HepG2 (cell line): ENCODE measurements around the gene INTS15. TPM values are rescaled to one million over a fixed set of nuclear protein-coding genes. Genes with fewer than 3 reads are reported as not detected.

Experiments used
- CHCHD3 ChIP-seq: sonication (generic); formaldehyde crosslinking; IDR thresholded peaks from 2 replicates; pipeline ENCODE4 v1.8.0; 2022; ENCODE audit warnings: mild to moderate bottlenecking, missing genetic modification reagents, moderate library complexity
- ETV5 ChIP-seq: IDR thresholded peaks from 2 replicates; pipeline ENCODE4 v1.6.1; 2018; ENCODE audit warnings: missing biosample characterization, missing genetic modification reagents, inconsistent platforms, borderline replicate concordance
- FOXO4 ChIP-seq: sonication (generic); formaldehyde crosslinking; conservative IDR thresholded peaks from 2 replicates; pipeline ENCODE4 v1.8.1; 2023; ENCODE audit warnings: missing genetic modification reagents
- KIAA2018 ChIP-seq: sonication (generic); formaldehyde crosslinking; IDR thresholded peaks from 2 replicates; pipeline ENCODE4 v1.5.0; 2020; ENCODE audit warnings: mild to moderate bottlenecking, missing genetic modification reagents, borderline replicate concordance
- KLF6 ChIP-seq: IDR thresholded peaks from 2 replicates; pipeline ENCODE4 v1.8.0; 2016; ENCODE audit warnings: missing biosample characterization, missing genetic modification reagents
- MED8 ChIP-seq: sonication (generic); formaldehyde crosslinking; IDR thresholded peaks from 2 replicates; pipeline ENCODE4 v1.8.1; 2023; ENCODE audit warnings: mild to moderate bottlenecking, missing genetic modification reagents; ENCODE audit not compliant: insufficient replicate concordance
- NRL ChIP-seq: sonication (generic); formaldehyde crosslinking; IDR thresholded peaks from 2 replicates; pipeline ENCODE4 v1.5.0; 2020; ENCODE audit warnings: missing genetic modification reagents, mild to moderate bottlenecking, moderate library complexity, borderline replicate concordance
- PRDM4 ChIP-seq: sonication (generic); formaldehyde crosslinking; IDR thresholded peaks from 2 replicates; pipeline ENCODE4 v1.9.0; 2021; ENCODE audit warnings: missing genetic modification reagents, borderline replicate concordance
- RAD51 ChIP-seq: fragments of 450-650 bp; IDR thresholded peaks from 2 replicates; pipeline ENCODE4 v1.6.1; 2016; ENCODE audit warnings: borderline replicate concordance
- RARA ChIP-seq: IDR thresholded peaks from 2 replicates; pipeline ENCODE4 v1.6.1; 2016; ENCODE audit warnings: missing genetic modification reagents, missing compliant biosample characterization
- SYNCRIP ChIP-seq: fragments of 200-400 bp; formaldehyde crosslinking; IDR thresholded peaks from 2 replicates; pipeline ENCODE4 v1.6.1; 2018; ENCODE audit warnings: mild to moderate bottlenecking, low read depth, low read length; ENCODE audit not compliant: insufficient read depth
- TAF15 ChIP-seq: fragments of 200-400 bp; formaldehyde crosslinking; IDR thresholded peaks from one replicate; pipeline ENCODE4 v1.6.1; 2018; ENCODE audit warnings: mild to moderate bottlenecking, low read depth, low read length; ENCODE audit not compliant: poor library complexity, severe bottlenecking
- ZFP37 ChIP-seq: sonication (generic); formaldehyde crosslinking; IDR thresholded peaks from 2 replicates; pipeline ENCODE4 v1.4.0; 2020; ENCODE audit warnings: missing genetic modification reagents, borderline replicate concordance
- ZMAT5 ChIP-seq: sonication (generic); formaldehyde crosslinking; IDR thresholded peaks from 2 replicates; pipeline ENCODE4 v1.5.0; 2020; ENCODE audit warnings: mild to moderate bottlenecking, low read depth, missing genetic modification reagents, borderline replicate concordance
- ZNF121 ChIP-seq: sonication (generic); formaldehyde crosslinking; IDR thresholded peaks from 2 replicates; pipeline ENCODE4 v1.5.0; 2020; ENCODE audit warnings: mild to moderate bottlenecking, missing genetic modification reagents
- ZNF792 ChIP-seq: IDR thresholded peaks from 2 replicates; pipeline ENCODE4 v1.6.1; 2016
- polyA plus RNA-seq, 8 experiments: library from polyadenylated mRNA; depleted of rRNA in 3 of 8; stranded (reverse) in 7 of 8; unstranded in 1 of 8; fragments of >200 nt; fragmentation: Illumina TruSeq in 4 of 8; extraction: Trizol in 4 of 8; gene quantifications; 2 replicates each; pipeline versions ENCODE4 v1.2.1 to v1.2.3, GENCODE V29; 2011 to 2016; ENCODE audit warnings: low read depth in 4 of 8, missing spikeins in 1 of 8, mixed read lengths in 1 of 8; ENCODE audit not compliant: insufficient read depth in 1 of 8
- total RNA-seq, 5 experiments: library from RNA; depleted of rRNA; stranded (reverse); fragments of >200 nt; fragmentation: Illumina TruSeq; extraction: Trizol; gene quantifications; 2 replicates each; pipeline ENCODE4 v1.2.3, GENCODE V29; 2016; ENCODE audit warnings: low read depth in 1 of 5

INTS15 gene
- total and polyA plus RNA-seq, 2 of the 13 experiments (the other 11 are each of a cell fraction or from before 2014, with no cell fraction given), result 16.3 to 25.7 TPM

- TF ChIP-seq PRDM4 (CRISPR knock-in tag) (no peak), ETV5 (CRISPR knock-in tag) (peak; percentile 97), CHCHD3 (CRISPR knock-in tag) (no peak), RAD51 (no peak), ZMAT5 (CRISPR knock-in tag) (no peak), ZNF792 (CRISPR knock-in tag) (peak; percentile 36; the same call in 1 of the 2 replicates), ZNF121 (peak; percentile 87), MED8 (CRISPR knock-in tag) (peak; percentile 77), KIAA2018 (no peak), NRL (CRISPR knock-in tag) (no peak), TAF15 (no peak), ZFP37 (CRISPR knock-in tag) (no peak), KLF6 (CRISPR knock-in tag) (no peak), SYNCRIP (no peak), FOXO4 (CRISPR knock-in tag) (no peak), RARA (CRISPR knock-in tag) (peak; percentile 93)
These were observed 11.4 kb upstream of the INTS15 start (continued) for GRCh38 chr7:6578114-6579084.
